HG03060 (cell line): ENCODE measurements around the gene TEAD1.

Source experiments
- ATAC-seq: cut with Tn5 transposase; IDR thresholded peaks from one replicate; pipeline ENCODE4 v1.9.1; 2021; ENCODE audit warnings: low read depth, moderate number of reproducible peaks; ENCODE audit not compliant: unreplicated experiment

Gene TEAD1

DNA sequence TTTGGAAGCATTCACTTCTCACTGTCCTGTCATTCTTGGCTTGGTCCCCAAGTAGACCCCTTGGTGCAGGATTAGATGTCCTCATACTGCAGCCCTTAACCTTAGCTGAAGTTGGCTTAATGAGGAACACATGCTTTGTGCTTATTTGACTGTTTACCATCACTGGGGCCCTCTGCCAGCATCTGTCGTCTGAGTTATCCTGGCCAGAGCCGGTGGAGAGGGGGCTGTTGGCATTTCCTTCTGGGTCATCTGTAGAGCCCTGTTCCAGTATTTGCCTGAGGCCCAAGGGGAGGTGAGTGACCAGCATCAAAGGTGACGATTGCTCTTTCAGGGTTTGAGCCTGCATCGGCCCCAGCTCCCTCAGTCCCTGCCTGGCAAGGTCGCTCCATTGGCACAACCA is 208.4 kb downstream of the TEAD1 start:
- ATAC-seq, result no peak

DNA sequence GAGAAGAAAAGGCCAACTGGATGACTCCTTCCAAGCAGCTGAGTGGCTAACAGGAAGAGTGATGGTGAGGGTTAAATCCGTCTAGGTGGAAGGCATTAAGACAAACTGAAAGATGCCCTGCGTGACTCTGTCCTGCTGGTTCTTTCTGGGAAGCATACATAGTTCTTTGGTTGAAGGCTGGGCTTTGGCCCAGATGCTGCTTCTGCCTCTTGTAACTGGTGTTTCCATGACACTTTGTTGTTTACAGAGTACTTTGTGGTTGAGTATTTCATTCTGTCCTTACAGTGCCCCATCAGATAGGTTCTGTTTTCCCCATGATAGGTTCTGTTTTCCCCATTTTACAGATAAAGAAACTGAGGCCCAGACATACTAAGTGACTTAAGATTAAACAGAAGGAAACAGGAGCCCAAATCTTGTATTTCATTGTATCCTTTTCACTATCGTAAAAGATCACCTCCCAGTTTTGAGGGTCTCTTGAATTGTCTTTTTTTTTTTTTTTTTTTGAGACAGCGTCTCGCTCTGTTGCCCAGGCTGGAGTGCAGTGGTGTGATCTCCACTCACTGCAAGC is 210.6 kb downstream of the TEAD1 start:
- ATAC-seq, result no peak

DNA sequence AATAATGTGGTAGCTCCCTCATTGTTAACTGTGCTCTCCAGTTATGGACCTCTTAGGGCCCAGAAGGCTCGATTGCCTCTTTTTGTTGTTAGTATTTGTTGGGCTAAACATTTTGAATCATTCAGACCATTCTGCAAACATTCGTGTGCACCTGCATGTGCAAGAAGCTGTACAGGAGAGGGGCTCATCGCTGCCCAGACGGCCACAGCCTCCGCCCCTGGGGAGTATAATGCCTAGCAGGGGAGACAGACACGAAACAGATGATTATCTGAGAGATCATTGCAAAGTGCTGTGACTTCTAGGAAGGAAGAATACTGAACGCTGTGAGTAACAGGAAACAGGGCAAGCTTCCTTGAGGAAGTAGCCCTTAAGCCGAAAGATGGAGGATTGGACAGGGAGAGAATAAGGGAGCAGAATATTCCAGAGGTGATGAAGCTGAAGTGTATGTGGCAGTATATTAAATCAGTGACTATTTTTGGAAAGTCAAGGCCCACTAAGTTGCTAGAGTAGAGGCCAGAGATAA is 211.6 kb downstream of the TEAD1 start:
- ATAC-seq, result no peak

DNA sequence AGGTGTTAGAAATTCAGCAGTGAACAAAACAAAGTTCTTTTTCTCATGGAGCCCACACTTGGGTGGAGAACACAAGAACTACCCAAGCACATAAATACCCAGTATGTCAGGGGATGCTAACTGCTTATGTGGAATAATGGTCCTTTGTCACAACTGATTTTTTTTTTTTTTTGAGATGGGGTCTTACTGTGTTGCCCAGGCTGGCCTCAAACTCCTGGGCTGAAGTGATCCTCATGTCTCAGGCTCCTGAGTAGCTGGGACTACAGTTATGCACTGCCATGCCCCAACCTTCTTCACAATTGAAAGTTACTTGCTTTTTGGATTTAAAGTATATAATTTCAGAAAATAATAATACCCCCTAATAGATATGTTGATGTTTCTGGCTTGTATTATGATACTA is 212.3 kb downstream of the TEAD1 start:
- no peak for ATAC-seq

DNA sequence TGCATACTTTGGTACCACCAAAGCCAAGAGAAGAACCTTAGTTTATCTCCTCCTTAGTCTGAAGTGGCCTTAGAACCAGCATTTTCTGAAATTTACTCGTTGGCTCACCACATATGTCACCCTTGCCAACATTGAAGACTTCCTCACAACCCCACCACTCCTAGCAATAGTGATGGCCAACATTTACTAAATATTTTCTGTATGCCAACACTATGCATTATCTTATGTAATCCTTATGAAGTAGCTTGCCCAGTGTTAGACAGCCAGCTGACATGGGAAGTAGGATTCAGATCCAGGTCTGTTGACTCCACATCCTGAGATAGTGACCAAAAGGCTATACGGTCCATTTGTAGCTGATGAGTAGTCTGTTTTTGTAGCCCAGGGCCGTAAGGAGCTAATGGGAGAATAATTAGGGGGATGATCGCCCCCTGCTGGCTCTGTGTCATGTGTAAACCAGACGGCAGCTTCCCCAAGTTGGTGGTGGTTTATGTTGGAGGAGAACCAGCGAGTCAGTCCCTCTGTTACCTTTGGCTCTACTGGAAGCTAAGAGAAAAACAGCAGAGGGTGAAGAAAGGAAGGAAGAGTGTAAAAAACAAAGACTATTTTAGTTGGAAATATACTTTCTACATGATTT is 214.4 kb downstream of the TEAD1 start:
- ATAC-seq, result no peak

DNA sequence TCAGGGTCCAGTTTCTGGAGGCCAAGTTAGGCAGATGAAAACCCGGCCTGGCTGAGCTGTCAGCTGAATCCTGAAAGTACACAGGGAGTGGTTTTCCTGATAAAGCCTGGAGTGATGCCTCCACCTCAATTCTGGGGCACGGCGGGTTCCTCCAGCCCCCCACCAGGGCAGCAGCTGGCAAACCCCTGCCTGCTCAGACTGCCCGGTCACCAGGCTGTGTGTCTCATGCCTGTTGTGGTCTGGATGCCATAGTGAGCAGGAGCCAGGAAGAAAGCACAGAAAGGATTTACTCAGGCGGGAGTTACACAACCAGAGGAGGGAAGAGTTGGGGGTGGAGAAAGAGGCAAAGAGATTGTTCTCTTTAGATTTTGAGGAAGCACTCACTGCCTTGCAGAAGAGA is 215.0 kb downstream of the TEAD1 start:
- no peak for ATAC-seq

DNA sequence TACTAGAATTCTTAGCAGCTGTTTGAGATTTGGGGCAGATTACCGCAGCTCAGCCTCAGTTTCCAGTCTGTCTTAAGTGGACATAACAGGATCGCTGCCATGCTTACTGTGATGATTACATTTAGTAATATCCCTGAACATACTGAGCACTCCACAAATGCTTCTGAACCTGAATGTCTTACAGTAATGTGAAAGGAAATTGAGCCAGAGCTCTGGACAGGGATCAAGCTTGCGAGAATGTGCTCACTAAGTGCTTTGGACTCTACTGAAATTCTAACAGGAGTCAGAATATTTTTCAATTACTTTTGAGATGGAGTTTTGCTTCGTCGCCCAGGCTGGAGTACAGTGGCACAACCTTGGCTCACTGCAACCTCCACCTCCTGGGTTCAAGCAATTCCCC is 216.3 kb downstream of the TEAD1 start:
- ATAC-seq, result no peak

DNA sequence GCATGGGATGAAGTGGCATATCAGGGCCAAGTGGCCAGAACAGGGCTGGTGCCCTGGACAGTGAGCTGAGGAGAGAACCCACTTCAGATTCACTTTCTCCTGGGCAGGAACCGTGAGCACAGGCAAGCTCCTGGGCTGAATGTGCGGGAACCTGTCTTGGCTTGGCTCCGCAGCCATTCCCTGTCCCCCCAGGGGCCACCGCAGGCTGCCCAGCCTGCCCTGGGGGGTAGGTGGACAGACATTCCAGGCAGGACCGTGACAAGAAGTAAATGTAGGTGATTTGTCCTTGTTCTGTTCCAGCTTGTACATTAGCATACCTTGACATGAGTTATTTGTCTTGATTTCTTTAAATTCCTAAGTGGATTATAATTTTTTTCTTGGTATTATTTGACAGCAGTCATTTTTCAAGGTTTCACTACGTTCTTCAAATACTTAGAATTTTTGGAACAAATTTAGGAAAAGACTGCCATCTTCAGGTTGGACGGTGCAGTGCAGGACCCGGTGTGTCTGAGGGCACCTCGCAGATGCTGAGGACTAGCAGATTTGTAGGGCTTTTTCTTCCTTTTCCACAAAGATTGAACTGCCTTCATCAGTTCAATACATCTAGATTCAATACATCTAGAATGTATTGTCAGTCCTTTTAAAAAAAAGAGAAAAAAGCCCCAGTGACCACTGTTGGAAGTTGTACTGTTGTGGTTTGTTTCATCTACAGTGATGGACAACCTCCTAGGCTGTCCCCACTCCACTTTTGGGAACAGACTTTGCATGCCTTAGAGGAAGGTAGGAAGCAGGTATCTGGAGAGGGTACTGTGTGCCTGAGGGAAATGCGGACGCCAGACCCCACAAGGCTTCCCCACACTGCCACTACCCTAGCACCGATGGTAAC is 219.8 kb downstream of the TEAD1 start:
- ATAC-seq, result no peak

DNA sequence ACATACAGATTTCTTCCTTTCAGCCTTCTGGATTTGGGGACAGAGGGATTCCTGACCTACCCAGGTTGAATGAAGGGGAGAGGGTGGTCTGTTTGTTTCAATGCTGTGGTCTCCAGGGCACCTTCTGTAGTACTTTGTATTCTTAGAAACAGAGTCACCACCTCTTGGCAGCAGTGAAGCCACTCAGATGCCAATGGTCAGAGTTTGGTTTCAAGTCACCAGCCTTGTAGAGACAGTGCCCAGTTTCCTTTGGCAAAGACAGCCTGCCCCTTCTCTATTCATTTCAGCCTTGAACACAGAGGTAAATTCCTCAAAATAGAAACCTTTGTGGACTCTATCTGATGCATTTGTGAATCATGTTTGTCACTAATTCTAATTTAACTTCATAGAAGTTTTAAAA is 223.2 kb downstream of the TEAD1 start:
- ATAC-seq, result no peak

DNA sequence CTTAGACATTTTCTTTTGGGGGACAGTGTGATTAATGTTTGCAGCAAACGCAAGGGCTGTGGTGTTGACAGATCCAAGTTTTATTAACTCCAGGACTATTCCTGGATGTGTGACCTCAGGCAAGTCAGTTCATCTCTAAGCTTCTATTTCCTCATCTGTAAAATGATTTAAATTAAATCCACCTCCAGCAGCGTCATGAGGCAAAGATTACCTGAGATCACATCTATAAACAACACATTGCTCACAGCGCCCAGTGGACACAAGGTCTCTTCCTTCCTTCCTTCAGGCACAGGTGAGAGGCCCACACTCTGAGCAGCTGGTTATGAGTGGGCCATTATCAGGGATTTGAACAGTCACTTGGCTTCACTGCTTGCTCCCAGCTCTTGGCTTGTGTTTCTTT is 223.6 kb downstream of the TEAD1 start:
- ATAC-seq, result no peak

DNA sequence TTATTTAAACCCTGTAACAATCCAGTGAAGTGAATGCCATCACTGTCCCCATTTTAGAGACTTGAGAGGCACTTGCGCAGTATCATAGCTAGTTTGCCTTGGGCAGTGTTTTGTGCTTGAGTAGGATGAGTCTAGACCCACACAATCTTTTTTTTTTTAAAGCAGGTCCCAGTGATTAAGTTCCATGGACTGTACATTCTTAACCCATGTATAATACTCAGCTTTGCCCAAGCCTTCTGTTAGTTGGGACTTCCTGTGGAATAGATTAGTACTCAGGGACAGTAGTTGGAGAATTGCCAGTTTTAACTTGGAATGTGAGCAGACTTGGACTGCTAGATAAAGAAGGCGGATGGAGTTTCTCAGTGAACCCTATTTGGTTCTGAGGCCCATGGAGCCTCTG is 226.3 kb downstream of the TEAD1 start:
- no peak for ATAC-seq

DNA sequence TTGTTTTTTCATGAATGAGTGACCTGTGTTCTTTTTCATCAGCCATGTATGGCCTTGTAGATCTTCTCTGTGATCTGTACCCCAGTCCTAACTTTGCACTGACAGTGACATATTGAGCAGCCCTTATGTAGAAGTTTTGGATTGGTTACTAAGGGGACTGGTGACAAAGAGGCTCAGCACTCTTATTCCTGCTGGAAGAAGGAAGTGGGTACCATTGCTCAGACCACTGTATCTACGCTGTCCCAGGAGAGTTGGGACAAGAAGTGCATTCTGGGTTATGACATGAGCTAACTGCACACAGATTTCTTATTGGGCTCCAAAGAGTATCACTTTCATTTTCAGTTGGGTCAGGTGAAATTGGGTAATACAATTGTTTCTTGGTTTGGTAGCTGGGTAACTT is 227.1 kb downstream of the TEAD1 start:
- no peak for ATAC-seq

DNA sequence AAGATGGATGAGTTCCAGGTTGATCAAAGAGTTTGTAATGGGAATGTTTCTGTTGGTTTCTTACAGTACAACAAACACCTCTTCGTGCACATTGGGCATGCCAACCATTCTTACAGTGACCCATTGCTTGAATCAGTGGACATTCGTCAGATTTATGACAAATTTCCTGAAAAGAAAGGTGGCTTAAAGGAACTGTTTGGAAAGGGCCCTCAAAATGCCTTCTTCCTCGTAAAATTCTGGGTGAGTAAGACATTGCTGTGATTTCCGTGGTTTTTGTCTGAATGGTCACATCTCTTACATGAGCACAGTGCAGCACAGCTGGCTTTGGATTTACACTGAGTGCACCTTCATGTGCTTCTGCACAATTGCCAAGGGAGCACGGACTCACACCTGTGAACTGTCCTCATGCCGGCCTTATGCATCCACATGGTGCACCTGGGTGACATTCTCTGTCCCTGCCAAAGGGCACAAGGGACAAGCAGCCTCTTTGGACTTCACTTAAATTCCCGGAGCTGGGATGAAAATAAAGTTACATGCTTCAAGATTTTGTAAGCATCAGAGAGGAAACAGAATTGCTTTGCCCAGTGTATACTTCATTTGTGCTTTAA is 227.8 kb downstream of the TEAD1 start:
- no peak for ATAC-seq

DNA sequence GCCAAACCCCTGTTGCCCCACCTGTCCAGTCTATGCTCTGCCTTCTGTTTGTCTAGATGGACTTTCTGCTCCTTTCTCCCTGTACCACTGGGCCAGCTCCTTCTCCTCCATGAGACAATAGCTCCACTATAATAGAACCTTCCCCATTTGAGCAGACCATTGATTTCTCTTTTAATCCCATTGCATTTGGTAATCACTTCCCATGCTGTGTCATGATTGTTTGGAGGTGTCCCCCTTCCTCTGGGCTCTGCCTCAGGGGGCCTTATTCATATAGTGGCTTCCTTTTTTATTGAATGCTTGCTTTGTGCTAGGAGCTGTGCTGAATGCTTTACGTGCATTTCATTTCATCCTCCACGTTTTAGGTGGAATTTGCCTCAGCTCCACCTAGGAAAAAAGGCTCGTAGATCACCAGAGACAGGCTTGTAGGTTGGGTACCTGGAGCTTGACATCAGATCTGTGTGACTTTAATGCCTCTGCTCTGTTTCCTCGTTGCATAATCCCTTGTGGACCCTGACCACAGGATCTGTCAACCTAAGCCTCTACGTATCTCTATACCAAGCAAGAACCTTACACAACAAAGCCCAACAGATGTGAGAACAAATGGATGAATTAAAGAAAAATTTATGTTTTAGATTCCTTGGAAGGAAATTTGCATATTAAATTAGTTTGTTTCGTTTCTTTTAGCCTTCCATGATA is 228.7 kb downstream of the TEAD1 start:
- ATAC-seq, result no peak

DNA sequence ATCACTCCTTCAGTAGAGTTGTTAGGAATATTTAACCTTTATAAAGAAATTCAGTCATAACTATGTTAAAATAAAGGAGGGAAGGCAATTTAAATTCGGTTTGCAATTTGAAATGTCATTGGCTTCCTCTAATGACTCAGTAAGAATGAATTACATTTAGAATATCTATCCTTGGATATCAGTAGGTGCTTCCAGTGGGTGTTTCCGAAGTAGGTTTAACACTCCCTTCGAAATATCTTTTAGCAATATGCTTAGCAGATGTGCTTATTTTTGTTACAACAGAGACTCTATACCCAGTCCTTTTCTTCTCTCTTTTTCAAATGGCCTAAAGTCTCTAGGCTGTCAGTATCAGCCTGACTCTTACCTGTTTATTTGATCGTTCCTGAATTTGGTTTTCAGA is 231.2 kb downstream of the TEAD1 start:
- ATAC-seq, result no peak

DNA sequence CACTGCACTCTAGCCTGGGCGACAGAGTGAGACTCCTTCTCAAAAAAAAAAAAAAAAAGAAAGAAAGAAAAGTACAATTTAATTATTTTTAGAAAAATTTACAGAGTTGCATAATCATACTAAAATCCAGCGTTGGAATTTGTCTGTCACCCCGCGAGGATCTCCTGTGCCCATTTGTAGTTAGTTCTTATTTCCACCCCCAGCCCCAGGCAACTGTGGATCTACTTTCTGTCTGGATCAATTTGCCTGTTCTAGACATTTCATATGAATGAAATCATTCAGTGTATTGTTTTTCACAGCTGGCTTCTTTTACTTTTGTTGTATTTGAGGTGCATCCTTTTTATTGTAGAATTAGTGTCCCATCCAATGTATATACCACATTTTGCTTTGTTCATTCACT is 232.3 kb downstream of the TEAD1 start:
- ATAC-seq, result no peak

DNA sequence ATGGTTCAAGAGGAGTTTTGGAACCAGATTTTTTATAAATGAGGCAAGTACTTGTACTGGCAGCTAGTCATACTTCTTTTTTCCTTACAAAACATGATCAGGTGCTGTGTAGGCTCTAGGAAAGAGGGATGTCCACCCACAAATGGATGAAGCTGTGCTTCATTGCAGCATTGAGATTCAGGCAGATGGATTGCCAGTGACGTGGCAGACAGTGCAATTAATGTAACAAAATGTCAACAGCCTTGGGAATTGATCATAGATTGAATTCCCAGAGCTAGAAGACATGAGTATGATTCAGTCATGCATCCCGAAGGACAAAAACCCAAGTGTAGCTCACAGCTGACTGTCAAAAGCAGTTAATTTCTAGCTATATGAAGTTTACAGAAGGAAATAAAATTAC is 235.7 kb downstream of the TEAD1 start:
- no peak for ATAC-seq

DNA sequence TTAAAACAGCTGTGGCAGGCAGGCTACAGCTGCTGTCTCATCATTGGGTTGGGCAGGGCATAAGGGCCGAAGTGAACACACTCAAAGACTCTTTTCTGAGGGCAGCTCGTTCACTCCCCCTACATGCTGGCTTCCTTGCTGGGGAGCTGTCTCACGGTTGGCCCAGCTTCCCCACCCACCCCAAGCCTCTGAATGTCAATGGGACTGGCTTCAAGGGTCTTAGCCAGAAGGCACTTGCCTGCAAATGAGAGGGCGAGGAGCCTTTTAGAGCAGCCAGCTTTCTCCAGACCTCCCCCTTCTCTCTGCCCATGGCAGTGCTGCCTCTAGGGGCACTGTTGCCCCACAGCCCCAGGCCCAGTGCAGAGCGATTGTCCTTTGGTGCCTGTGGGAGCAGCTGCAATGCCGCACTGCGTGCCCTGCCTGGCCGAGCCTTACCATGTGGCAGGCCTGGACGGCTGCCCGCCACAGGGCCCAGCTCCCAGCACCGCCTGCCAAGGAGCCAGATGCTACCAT is 240.2 kb downstream of the TEAD1 start:
- ATAC-seq, result no peak

DNA sequence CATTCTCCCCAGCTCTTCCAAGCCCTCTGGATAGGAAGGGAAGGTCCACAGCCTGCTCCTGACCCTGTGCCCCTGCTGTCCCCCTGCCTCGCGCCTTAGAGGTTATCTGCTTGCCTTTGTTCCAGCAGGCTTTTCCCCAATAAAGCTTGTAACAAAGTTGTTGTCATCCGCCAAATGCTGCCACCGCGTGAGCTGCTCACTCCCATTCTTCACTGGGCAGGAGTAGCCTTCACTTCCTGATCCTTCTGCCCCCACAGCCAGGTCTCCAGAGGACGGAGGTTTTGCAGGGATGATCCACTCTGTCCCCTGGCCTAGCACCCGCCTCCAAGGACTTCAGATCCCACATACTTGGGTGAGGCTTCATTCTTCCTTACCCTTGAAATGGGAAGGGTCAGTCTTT is 240.9 kb downstream of the TEAD1 start:
- no peak for ATAC-seq

DNA sequence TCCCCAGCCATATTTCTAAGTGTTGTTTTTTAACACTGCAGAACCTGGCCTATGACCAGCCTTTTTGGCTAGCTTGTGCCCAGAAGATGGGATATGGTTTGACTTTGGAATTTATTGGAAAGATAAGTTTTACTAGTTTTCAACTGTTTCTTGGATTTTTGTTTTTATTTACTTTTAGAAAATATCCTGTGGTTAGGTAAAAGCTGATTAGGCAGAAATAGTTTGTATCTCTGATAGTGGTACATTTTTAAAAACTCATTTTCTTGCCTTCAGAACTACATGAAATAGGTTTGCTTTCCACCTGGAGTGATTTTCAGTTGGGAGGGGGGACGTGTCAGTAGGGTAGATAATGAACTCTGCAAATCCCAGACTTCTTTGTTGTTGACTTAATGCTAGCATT is 243.6 kb downstream of the TEAD1 start:
- ATAC-seq, result no peak
